GM18511 (cell line): ENCODE data around the gene TRIM46.
"Not testable (repeated sequence)": the region's sequence is repeated elsewhere in the genome, so short reads cannot be mapped to it uniquely, and the experiment has no call there.

ENCODE experiments used
- ATAC-seq: cut with Tn5 transposase; IDR thresholded peaks from one replicate; pipeline ENCODE4 v1.9.1; 2021; ENCODE audit warnings: mild to moderate bottlenecking, moderate library complexity; ENCODE audit not compliant: unreplicated experiment

The TRIM46 gene

DNA sequence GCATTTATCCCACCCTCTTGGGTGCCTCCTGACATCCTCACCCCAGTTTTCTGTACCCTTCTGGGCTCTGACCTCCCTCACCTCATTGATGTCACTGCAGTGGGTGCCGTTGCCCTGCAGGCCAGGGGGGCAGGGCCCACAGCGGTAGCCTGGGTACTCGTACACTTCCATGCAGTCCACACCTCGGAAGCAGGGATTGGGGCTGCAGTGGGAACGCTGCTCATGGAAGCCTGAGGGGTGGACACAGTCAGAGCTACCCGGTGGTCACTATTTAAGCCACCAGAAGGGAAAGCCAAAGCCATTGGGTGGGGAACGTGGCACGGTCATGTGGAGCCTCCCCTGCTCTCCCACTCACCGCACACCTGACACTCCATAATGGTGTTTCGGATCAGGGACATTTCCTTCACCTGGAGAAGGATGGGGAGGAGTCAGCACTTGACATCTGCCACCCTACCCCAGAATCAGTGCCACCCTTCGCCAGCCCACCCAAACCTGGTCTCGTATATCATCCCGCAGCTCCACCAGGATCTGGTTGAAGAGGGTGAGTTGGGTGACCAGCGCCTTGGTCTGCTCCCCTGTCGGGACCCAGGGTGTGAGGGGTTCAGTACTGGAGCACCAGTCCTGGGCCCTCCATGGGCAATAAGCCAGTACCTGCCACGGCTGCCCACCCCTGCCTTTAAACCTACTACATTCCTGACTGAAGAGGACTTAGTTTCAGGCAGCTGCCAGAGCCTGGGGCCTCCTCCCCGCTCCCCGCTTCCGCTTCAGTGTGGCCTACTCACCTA lies 29.3 kb downstream of the TRIM46 start:
- no peak for ATAC-seq

DNA sequence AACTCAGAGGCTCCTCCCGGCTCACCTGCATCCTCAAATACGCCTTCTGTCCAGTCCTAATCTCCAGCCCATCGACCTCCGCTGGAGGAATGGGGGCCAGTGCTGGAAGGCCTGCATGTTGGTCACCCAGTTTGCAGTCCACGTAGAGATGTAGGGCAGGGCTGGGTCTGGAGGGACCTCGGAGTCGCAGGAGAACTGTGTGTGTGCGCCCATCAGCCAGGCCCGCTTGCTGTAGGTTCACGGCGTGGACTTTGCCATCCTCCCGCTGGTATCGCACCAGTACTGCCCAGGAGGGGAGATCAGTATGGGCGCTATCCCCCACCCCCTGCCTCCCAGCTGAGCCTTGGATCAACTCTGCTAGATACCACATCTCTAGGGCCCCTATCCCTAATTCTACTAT lies 31.4 kb downstream of the TRIM46 start:
- no peak for ATAC-seq

DNA sequence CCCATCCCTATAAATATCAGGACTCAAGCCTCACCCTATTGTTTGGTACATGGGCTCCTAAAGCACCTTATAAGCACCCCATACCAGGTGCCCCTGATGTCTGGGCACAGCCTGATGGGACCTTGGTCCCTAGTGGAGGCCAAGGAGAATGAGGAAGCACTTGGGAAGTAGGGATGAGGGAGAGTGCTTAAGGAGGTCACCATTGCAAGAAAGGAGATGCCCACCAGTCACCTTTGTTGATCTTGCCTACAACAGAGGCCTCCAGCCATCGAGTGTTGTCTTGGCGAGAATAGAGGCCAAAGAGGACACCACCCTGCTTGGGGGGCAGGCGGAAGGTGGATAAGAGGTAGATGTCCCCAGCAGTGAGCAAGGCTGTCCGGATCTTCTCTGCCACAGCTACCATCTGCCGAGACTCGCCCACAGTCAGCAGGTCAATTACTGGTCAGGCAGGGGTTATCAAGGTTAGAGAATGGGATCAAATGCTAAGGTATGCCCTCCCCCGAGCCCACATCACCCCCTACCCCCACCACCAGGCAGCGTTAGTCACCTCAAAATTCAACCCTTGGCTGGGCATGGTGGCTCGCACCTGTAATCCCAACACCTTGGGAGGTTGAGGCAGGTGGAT lies 32.4 kb downstream of the TRIM46 start:
- no peak for ATAC-seq

DNA sequence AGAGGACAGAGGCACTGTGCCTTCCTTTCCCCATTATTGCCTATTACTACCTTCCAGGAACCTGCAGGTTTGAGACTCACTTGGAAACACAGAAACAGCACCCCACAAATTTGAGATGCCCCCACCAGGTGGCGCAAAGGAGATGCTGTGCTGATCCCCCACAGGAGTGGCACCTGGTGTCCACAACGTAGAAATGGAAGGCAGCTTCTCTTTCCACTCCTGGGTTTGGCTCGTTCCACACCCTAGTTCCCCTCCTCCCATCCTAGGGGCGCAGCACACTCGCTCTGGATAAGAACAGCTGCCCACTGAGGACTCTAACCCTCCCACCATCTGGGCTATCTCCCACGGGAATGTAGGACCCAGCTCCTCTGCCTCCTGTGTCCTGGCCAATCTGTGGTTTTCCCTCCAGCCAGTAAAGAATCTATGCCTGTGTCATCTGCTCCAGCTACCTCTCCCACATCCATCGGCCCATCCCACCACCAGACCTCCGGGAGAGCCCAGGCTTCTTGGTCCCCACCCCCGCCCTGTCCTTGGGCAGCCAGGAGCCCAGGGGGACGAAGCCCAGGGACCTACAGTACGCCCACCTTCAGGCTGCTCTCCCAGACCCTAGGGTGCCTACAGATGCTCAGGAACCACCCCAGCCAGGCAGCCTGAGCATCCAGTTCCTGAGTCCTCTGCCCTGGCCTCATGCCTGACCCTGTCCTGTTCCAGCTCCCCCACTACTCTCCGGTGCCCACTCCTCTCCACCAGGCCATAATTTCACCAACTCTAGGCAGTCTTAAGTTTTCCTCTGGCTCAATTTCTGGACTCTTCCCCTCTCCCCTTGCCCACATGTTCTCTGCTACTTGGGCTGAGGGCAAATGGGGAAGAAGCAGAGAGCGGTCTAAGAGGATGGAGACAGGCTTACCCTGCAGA lies 33.5 kb downstream of the TRIM46 start:
- ATAC-seq: no peak

DNA sequence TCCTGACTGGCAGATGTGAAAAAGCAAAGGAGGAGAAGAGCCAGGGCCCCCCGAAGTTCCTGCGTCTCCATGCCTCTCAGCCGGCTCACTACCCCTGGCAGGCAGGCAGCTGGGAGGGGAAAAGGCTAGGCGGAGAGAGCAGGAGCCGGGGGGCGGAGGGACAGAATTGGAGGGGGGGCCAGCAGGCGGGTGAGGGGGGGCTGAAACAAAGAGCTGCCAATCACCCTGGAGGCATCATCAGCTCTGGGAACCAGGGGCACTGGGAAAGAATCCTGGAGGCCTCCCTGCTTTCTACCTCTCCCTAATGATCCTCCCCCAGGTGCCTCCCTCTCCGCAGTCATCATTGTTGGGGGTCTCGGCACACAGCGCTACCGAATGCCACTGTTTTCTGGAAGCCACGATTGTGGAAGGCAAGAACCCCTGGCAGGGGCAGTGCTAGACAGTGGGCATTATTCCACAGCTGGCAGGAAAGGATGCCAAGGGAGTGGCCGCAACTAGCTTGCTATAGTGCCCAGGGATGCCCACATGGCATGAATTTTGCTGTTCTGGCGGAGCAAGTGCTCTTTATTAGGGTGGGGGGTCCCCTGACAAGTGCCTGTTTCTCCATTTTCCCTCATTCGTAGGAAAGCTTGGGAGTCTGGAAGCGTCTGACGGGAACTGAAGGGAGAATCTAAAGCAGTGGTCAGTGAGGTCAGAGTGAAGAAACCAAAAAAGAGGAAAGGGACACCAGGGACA lies 34.3 kb downstream of the TRIM46 start, which contains the start of gene THBS3:
Gene THBS3 (minus strand): TSS at position 92 of the 735 bp plus-strand sequence. CDS start 21 bp downstream, at position 71.
- ATAC-seq: no peak

DNA sequence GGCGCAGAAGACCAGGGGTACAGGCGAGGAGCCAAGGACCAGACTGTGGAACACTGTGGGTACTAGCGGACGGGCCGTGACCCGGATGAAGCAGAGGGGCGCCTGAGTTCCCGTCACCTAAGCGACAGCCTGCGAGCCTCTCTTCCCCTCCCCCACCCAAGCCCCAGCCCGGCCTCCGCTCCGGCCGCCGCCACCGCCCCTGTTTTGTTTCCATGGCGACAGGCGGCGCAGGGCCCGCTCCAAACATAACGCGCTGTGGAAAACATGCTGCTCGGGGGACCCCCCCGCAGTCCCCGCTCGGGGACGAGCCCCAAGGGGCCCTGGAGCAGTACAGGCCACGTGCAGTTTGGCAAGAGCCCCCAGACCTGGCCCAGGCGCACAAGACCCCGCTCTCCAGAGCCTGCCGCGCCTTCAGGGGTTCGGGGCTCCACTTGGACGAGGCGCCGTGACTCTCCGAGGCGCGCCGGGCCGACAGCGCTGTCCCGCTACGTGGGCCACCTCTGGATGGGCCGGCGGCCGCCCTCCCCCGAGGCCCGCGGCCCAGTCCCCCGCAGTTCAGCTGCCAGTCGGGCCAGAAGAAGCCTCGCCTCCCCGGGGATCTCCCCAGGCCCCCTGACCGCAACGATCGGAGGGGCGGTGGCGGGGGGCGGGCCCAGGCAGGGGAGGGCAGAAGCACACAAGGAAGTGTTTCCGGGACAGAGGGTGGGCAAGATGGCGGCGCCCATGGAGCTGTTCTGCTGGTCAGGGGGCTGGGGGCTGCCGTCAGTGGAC lies 35.1 kb downstream of the TRIM46 start, which contains the start of gene MTX1:
Gene MTX1 (plus strand): TSS at position 155 of the 771 bp plus-strand sequence. CDS start 110 bp downstream, at position 265.
- ATAC-seq: peak; percentile 87

DNA sequence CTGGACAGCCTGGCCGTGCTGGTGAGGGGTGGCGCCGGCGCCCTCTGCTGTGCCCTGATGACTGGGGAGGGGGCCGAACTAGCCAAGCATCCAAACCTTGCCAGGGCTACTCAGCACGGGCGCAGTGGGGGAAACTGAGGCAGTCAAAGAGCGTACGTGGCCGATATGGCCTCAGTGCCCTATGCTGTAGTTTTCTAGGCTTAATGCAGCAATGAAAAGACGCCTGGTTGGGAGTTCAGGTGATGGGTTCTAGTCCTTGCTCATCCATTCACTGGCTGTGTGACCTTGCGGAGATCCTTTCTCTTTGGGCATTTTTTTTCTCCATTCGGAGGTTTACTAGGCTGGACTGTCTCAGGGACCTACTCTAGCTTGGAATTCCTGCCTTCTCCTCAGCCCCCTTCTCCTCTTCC lies 35.7 kb downstream of the TRIM46 start:
- no peak for ATAC-seq

DNA sequence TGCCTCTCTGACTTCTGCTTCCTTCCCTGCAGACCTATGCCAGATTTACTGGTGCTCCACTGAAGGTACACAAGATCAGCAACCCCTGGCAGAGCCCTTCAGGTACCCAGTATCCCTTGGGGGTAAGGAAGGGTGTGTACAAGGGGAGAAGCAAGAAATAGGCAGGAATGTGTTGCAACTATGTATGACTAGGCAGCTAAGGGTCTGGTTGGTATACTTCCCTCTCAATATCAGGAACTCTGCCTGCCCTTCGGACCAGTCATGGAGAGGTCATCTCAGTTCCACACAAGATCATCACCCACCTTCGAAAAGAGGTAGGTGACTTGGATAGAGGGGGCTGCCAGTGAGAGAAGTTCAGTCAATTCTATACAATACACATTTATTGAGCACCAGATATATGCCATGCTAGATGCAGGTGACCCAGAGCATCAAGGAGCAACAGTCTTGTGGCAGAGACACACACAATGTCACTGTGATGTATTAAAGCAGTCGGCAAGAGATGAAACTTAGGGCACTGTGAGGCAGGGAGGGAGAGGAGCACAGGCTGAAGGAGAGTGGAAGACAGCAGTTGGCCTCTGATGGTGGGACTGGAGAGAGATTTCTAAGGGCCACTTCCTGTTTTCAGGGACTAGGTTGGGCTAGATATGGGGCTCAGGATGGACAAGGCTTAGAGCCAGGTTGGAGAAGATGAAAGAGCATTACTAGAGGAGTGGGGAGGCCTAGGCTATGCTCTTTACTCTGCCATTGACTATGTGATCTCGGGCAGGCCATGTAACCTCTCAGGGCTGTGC lies 36.9 kb downstream of the TRIM46 start:
- no peak for ATAC-seq

DNA sequence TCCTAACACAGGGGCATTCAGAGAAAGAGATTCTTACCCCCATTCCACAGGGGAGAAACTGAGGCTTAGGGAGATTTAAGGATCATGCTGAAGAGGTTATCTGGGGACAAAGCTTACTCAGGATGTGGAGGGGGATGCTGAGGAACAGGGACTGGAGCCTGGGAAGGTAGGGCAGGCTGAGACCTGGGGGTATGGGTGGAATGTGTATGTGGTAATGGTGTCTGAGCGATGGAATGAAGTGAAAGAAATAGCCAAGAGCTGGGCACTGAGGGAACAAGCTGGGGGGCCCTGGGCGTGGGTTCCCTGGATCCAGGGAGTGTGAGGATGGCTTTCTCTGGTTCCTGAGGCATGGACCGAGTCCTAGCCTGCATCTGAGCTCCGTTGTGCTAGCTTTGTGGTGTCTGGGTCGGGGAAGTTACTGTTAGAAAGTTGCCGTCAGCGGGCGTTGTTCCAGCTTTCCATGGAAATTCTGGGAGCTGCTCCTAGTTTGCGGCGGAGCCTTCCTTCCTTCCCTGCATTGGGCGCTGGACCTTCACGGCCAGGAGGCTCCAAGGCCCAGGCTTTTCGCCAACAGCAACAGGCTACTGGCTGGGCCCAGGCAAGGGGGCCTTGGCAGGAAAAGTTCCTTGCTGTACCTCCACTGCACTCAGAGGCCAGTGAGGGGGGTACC lies 37.9 kb downstream of the TRIM46 start:
- ATAC-seq: not testable (repeated sequence)

DNA sequence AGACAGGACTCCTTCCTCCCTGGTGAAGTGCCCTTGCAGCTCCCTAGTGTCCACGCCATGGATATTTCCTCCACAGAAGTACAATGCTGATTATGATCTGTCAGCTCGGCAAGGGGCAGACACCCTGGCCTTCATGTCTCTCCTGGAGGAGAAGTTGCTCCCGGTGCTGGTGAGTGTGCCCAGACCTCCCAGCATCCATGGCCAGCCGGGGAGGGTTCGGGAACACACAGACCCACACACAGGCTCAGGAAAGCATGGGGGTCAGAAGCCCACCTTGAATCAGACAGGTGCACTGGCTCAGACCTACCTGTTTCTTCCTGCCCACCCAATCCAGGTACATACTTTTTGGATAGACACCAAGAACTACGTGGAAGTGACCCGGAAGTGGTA lies 38.4 kb downstream of the TRIM46 start:
- not testable (repeated sequence) for ATAC-seq

DNA sequence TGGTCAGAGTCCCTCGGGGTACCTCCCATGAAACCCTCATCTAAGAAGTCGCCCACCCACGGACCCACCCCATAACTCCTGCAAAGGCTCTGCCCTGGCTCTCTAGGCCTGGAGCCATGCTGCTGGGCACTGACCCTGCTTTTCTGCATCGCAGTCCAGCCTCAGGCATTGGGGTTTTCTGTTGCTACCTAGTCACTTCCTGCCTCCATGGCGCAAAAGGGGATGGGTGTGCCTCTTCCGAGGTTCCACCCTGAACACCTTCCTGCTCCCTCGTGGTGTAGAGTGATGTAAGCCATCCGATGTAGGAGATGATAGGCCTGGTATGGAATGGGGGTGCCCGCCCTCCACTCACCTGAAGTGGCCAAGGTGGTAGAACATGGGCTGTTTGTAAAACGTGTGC lies 41.1 kb downstream of the TRIM46 start:
- not testable (repeated sequence) for ATAC-seq

DNA sequence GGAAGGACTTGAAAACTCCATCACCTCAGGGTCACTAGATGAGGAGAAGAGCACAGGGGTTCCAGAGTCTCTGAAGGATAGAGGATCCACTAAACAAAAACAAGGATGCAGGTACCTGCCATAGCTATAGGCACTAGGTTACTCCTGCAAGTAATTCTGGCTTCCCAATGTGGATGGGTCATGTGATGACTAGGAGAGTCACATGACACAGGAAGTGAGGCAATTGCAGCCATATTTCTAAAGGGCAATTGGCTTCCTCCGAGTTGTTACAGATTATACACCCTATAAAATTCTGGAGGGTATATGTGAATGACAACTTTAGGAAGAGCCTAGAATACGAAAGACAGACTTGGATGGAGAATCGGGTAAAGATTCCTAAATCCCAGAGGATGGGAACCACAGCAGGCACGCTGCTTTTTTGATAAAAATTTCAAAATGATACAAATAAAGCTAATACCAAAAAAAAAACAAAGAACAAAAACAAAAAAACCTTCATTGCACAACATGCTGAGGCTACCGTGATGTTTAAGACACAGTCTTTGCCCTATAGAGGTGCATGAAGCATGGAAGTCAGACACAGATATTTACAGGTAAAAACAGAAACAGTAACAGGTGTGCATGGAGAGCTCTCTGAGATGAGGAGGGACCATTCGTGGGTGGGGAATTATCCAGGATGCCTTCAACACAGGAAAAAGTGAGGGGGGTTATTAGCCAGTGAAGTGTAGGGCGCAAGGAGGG lies 45.4 kb downstream of the TRIM46 start:
- no peak for ATAC-seq

DNA sequence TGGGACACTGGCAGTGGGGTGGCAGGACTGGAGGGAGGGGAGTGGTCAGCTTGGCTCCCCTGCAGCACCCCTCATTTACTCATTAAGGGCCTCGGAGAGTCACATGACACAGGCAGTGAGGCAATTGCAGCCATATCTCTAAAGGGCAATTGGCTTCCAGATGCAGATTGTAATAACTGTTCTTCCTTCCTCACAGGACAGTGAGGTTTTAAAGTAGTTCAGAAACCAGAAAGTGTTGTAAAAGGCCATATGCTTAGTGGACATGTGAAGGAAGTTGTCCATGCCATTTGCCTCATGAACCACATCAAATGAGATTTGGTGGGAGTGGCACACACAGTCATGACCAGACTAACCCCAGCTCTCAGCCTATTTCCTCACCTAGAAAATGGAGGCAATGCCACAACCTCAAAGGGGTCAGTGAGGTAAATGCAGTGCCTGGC lies 46.0 kb downstream of the TRIM46 start:
- ATAC-seq: no peak

DNA sequence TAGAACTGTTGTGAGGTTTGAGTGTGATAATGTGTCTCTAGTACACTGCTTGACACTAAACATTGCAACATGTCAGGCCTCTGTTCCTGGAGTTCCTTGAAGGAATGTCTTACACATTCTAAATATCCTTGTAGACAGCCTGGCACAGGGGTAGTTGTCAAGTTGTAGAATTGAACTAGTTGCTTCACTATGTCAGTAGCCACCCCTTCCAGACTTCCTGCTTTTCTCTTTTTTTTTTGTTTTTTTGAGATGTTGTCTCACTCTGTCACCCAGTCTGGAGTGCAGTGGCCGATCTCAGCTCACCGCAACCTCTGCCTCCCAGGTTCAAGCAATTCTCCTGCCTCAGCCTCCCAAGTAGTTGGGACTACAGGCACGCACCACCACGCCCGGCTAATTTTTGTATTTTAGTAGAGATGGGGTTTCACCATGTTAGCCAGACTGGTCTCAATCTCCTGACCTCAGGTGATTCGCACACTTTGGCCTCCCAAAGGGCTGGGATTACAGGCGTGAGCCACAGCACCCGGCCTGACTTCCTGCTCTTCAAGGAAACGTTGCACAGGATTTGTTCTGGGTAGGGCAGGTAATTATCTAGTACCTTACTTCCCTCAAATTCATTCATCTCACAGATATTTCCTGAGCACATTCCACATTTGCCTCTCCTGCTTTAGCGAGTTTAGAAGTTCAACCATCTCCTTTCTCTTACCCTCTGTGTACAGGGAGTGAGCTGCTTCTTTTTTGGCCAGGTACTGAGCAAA lies 46.7 kb downstream of the TRIM46 start:
- ATAC-seq: not testable (repeated sequence)

DNA sequence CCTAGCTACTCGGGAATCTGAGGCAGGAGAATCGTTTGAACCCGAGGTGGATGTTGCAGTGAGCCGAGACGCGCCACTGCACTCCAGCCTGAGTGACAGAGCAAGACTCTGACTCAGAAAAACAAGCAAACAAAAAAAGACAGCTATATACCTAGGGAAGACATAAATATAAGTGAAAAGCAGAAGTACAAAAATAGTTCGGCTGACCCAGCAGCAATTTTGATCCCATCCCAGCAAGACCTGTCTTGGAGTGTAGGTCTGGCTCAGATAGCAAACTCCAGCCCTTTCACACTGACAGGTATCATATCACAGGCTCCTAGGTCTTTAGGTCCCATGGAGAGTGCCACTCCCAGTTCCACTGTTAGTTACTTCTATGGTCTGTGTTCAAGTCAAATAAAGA lies 49.4 kb downstream of the TRIM46 start:
- no peak for ATAC-seq

DNA sequence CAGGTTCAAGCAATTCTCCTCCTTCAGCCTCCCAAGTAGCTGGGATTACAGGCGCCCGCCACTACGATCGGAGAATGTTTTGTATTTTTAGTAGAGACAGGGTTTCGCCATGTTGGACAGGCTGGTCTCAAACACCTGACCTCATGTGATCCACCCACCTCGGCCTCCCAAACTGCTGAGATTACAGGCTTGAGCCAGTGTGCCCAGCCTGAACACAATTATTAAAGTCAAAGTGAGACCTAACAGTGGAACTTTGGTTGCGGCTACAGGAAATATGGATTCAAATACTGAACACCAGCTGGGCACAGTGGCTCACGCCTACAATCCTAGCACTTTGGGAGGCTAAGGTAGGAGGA lies 51.7 kb downstream of the TRIM46 start:
- not testable (repeated sequence) for ATAC-seq
